SK-N-SH treated with all-trans-retinoic acid at 6 μM for 48 hours (cell line): ENCODE data around the gene ZBTB5.
"Not testable (repeated sequence)": the region's sequence is repeated elsewhere in the genome, so short reads cannot be mapped to it uniquely, and the experiment has no call there.

ENCODE experiments used
- ATAC-seq: fragments of 200-7000 bp; cut with Tn5 transposase; 3 replicates; pipeline ENCODE4 v1.9.1; 2020; ENCODE audit warnings: mild to moderate bottlenecking, moderate library complexity
- BACH2 ChIP-seq: fragments of 250-450 bp; sonication (Bioruptor Pico); IDR thresholded peaks from 2 replicates; pipeline ENCODE4 v1.9.0; 2021; ENCODE audit warnings: mild to moderate bottlenecking, borderline replicate concordance
- CSDC2 ChIP-seq: fragments of 250-450 bp; sonication (Bioruptor Pico); IDR thresholded peaks from 2 replicates; pipeline ENCODE4 v1.5.0; 2020; ENCODE audit warnings: mild to moderate bottlenecking, moderate library complexity
- CSRNP3 ChIP-seq: fragments of 250-450 bp; sonication (Bioruptor Pico); IDR thresholded peaks from 2 replicates; pipeline ENCODE4 v1.5.1; 2021; ENCODE audit warnings: mild to moderate bottlenecking, moderate library complexity
- ESRRG ChIP-seq: fragments of 250-450 bp; sonication (Bioruptor Pico); IDR thresholded peaks from 2 replicates; pipeline ENCODE4 v1.6.1; 2021; ENCODE audit warnings: mild to moderate bottlenecking
- GLIS3 ChIP-seq: fragments of 250-450 bp; sonication (Bioruptor Pico); IDR thresholded peaks from 2 replicates; pipeline ENCODE4 v1.5.0; 2020; ENCODE audit warnings: mild to moderate bottlenecking, moderate library complexity
- ISL1 ChIP-seq: fragments of 250-450 bp; sonication (Bioruptor Pico); IDR thresholded peaks from 2 replicates; pipeline ENCODE4 v2.1.2; 2022; ENCODE audit warnings: mild to moderate bottlenecking, moderate library complexity
- OSR1 ChIP-seq: fragments of 250-450 bp; sonication (Bioruptor Pico); IDR thresholded peaks from 2 replicates; pipeline ENCODE4 v1.8.0; 2022; ENCODE audit warnings: moderate library complexity, mild to moderate bottlenecking, inconsistent platforms
- PPARA ChIP-seq: fragments of 250-450 bp; sonication (Bioruptor Pico); IDR thresholded peaks from 2 replicates; pipeline ENCODE4 v1.5.0; 2020; ENCODE audit warnings: mild to moderate bottlenecking, borderline replicate concordance
- TCF4 ChIP-seq: fragments of 250-450 bp; sonication (Bioruptor Pico); IDR thresholded peaks from 2 replicates; pipeline ENCODE4 v1.8.0; 2021; ENCODE audit warnings: mild to moderate bottlenecking, moderate library complexity, borderline replicate concordance
- TSHZ2 ChIP-seq: fragments of 250-450 bp; sonication (Bioruptor Pico); IDR thresholded peaks from 2 replicates; pipeline ENCODE4 v1.5.0; 2020; ENCODE audit warnings: mild to moderate bottlenecking, moderate library complexity
- ZFP30 ChIP-seq: fragments of 450-650 bp; formaldehyde crosslinking; IDR thresholded peaks from 2 replicates; pipeline ENCODE4 v1.5.0; 2022; ENCODE audit warnings: mild to moderate bottlenecking, moderate library complexity
- ZNF565 ChIP-seq: fragments of 450-650 bp; formaldehyde crosslinking; conservative IDR thresholded peaks from 2 replicates; pipeline ENCODE4 v1.5.0; 2020; ENCODE audit warnings: low read depth, mild to moderate bottlenecking, moderate library complexity
- ZNF70 ChIP-seq: fragments of 450-650 bp; formaldehyde crosslinking; IDR thresholded peaks from 2 replicates; pipeline ENCODE4 v1.5.0; 2020; ENCODE audit warnings: mild to moderate bottlenecking, moderate library complexity
- ZNF8 ChIP-seq: fragments of 450-650 bp; formaldehyde crosslinking; IDR thresholded peaks from 2 replicates; pipeline ENCODE4 v1.5.0; 2020; ENCODE audit warnings: mild to moderate bottlenecking, moderate library complexity

ZBTB5 gene

GRCh38 chr9:37429441-37430285 lies 35.6 kb downstream of the ZBTB5 start:
- ATAC-seq = no peak; the same call in 2 of the 3 replicates

DNA sequence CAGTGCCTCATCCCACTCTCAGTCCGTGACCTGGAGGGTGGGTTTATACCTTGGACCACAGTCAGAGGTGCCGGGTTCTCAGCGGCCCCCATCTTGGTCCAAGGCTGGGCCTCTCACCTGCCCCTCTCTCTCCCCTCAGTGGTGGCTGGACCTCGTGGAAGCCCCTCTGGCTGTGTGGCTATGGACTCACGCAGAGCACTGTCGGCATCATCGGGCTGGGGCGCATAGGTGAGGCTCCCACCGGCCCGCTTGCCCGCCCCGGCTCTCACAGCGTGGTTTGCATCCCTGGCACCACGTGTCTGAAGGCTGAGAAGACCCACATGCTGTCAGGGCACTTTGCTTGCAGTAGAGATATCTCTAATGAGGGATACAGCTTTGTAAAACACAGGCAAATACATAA lies 36.9 kb downstream of the ZBTB5 start:
- TF ChIP-seq TSHZ2 (CRISPR knock-in tag) (no peak), ESRRG (no peak)
- TF ChIP-seq, all 23 proteins: peak for 0
- no peak for ATAC-seq

More at GRCh38 chr9:37429441-37430285, 35.6 kb downstream of the ZBTB5 start:
- TF ChIP-seq CSRNP3 (CRISPR knock-in tag) = no peak
- TF ChIP-seq, all 23 proteins: peak for 0

GRCh38 chr9:37426846-37427245 lies 38.4 kb downstream of the ZBTB5 start:
- ATAC-seq = no peak
- no peak for TF ChIP-seq TCF4
- no peak for TF ChIP-seq ISL1 (CRISPR knock-in tag)
- no peak for TF ChIP-seq CSDC2 (CRISPR knock-in tag)
- TF ChIP-seq TSHZ2 (CRISPR knock-in tag) = no peak

GRCh38 chr9:37426431-37426830 lies 38.8 kb downstream of the ZBTB5 start:
- not testable (repeated sequence) for ATAC-seq

- ATAC-seq = no peak
- no peak for TF ChIP-seq ZFP30 (CRISPR knock-in tag)
- no peak for TF ChIP-seq BACH2 (CRISPR knock-in tag)
Measured at GRCh38 chr9:37425298-37425752, 39.9 kb downstream of the ZBTB5 start.

GRCh38 chr9:37424686-37425297 lies 40.5 kb downstream of the ZBTB5 start:
- no peak for ATAC-seq
- TF ChIP-seq BACH2 (CRISPR knock-in tag) = no peak
- TF ChIP-seq ZNF565 = no peak
- no peak for TF ChIP-seq GLIS3 (CRISPR knock-in tag)
- no peak for TF ChIP-seq PPARA

DNA sequence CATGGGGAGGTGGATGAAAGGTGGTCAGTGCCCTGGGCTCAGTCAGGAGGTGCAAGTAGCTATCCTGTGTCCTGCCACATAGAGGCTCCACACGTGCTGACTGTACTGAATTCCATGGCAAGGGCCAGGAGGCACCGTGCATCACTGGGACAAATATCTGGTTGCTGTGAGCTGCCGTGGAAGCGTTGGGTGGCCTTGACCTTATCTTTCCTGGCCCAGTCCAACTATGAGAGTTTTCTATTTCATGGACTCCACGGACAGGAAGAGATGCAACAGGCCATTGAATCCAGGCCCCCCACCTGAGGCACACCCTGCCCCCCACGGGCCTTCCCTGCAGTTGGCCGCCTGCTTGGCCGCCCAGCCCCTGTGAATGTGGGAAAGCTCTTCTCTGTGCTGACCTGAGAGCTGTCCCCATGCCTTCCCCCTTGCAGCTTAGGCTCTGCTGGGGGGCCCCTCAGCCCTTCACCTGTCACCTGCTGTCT lies 41.0 kb downstream of the ZBTB5 start:
- ATAC-seq = no peak
- TF ChIP-seq PPARA (no peak), GLIS3 (CRISPR knock-in tag) (no peak), ZNF70 (CRISPR knock-in tag) (no peak)

DNA sequence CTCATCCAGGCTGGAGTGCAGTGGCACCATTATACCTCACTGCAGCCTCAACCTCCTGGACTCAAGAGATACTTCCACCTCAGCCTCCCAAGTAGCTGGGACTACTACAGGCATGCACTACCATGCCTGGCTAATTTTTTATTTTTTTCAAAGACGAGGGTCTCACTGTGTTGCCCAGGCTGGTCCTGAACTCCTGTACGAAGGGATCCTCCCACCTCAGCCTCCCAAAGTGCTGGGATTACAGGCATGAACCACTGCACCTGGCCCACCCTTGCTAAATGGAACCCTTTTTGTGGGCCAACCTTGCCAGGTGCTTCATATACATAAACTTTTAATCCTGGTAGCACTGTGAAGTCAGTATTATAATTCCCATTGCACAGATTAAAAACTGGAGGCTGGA lies 41.7 kb downstream of the ZBTB5 start:
- no peak for ATAC-seq
- TF ChIP-seq OSR1 (CRISPR knock-in tag) (no peak), TSHZ2 (CRISPR knock-in tag) (no peak), ZNF8 (CRISPR knock-in tag) (no peak), CSDC2 (CRISPR knock-in tag) (no peak), CSRNP3 (CRISPR knock-in tag) (no peak)
